Esophagus squamous epithelium (tissue), 5 donors: ENCODE results near the gene NFYA. TPM values are rescaled to one million over a fixed set of nuclear protein-coding genes. Genes with fewer than 3 reads are reported as not detected.

Source experiments
- DNase-seq: peaks from one replicate; lab custom pipeline; 2025; lab: John Stamatoyannopoulos, UW
- H3K27ac ChIP-seq, 4 donors: fragments of 200-600 bp; sonication (generic); one replicate each; pipeline ENCODE4 v1.5.1; 2016 to 2019; ENCODE audit warnings: mild to moderate bottlenecking in 1 of 4
- H3K27me3 ChIP-seq, 4 donors: fragments of 200-600 bp; sonication (generic); 1 replicate in 3 of 4; 2 replicates in 1 of 4; pipeline versions ENCODE4 v1.5.1 to v1.6.0; 2017 to 2021; ENCODE audit warnings: antibody characterized with exemption in 1 of 4
- H3K36me3 ChIP-seq, 3 donors: fragments of 200-600 bp; sonication (generic); one replicate each; pipeline ENCODE4 v1.5.1; 2016 to 2019
- H3K4me1 ChIP-seq, 3 donors: fragments of 200-600 bp; sonication (generic); one replicate each; pipeline ENCODE4 v1.5.1; 2017 to 2019
- H3K4me3 ChIP-seq, 4 donors: fragments of 200-600 bp; sonication (generic); 1 replicate in 3 of 4; 2 replicates in 1 of 4; pipeline ENCODE4 v1.5.1; 2016 to 2019; ENCODE audit warnings: mild to moderate bottlenecking in 2 of 4, moderate library complexity in 1 of 4
- H3K9me3 ChIP-seq, 3 donors: fragments of 200-600 bp; sonication (generic); one replicate each; pipeline ENCODE4 v1.5.1; 2016 to 2019
- CTCF ChIP-seq, 6 experiments: fragments of 450-650 bp in 4 of 6; fragments of 200-600 bp in 2 of 6; sonication (generic) in 2 of 6; IDR thresholded peaks; one replicate each; pipeline ENCODE4 v1.5.1; 2016 to 2019; ENCODE audit warnings: antibody characterized with exemption in 6 of 6, mild to moderate bottlenecking in 4 of 6, moderate library complexity in 4 of 6
- POLR2A ChIP-seq, 4 donors: fragments of 450-650 bp; IDR thresholded peaks; one replicate each; pipeline ENCODE4 v1.6.1; 2017; ENCODE audit warnings: antibody characterized with exemption in 4 of 4, mild to moderate bottlenecking in 4 of 4, moderate library complexity in 3 of 4
- WGBS, 2 donors: methylation state at CpG; one replicate each; pipeline ENCODE4 v1.1.5; 2018; 5-methylcytosine and 5-hydroxymethylcytosine counted together
- intact Hi-C: fragments of 100-400 bp; cut with DNase I; formaldehyde crosslinking; loops from one replicate; pipeline ENCODE4 v1.15.0; 2022
- total RNA-seq, 4 donors: library from RNA; depleted of rRNA; stranded (reverse); fragments of >200 nt; gene quantifications; one replicate each; pipeline ENCODE4 v1.1.0, GENCODE V29; 2016
- donor health status: DM: yes; HTN: yes; CAD: no.

Gene NFYA
- total RNA-seq, 4 donors from 2014 or later = 9.0 to 16.4 (median 14.0) TPM

DNA sequence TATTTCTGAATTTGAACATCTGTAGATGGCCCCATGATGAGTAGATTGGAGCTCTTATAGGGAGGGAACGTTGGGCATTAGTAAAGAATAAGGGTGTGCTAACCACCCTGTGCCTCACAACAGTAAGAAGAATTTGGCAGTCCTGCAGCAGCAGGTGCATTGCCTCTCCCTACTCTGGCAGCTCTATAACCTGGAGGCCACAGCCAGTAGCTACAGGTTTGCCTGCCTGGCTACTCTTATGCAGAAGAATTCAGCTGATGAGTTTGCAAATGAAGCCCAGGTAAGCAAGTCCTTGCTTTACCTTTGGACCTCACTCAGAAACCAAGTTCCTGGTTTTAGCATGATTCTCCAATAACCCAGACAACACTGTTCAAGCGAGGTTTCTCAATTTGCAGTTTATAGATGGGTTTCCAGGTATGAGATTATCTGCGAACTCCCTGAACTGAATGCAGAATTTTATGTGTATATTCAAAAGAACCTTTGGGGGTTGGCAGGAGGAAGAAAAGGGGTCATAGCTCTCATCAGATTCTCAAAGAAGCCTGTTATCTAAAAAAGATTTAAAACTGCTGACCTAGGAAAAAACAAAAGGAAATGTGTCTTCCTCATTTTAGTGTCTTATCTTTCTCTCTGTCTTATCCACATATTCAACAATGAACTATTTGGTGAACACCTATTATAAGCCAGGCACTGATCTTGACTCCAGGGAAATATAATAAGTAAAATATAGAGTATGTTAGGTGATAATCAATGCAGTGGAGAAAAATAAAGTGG lies 62.5 kb downstream of the NFYA start:
- no peaks in the 10 kb centered on the region for H3K27me3 ChIP-seq
- intact Hi-C loops = no loop called here
- no peaks in the 10 kb centered on the region for H3K9me3 ChIP-seq
- DNase-seq = no peak
- WGBS, 2 donors = 81 to 87% methylated on average over 3 of the region's 3 CpGs
- no peak overlapping the region for H3K4me3 ChIP-seq
- no peaks in the 10 kb centered on the region for H3K36me3 ChIP-seq
- TF ChIP-seq POLR2A (IDR thresholded peaks at IDR 0.05) (no peak), CTCF (IDR thresholded peaks at IDR 0.05) (no peak)
- no peak overlapping the region for H3K27ac ChIP-seq
- H3K4me1 ChIP-seq = no peaks in the 10 kb centered on the region

- no peaks in the 10 kb centered on the region for H3K36me3 ChIP-seq
- H3K27me3 ChIP-seq = no peaks in the 10 kb centered on the region
- no peak overlapping the region for H3K27ac ChIP-seq
- no peaks in the 10 kb centered on the region for H3K4me1 ChIP-seq
- intact Hi-C loops = no loop called here
- DNase-seq = no peak
- H3K9me3 ChIP-seq = no peaks in the 10 kb centered on the region
- TF ChIP-seq POLR2A (IDR thresholded peaks at IDR 0.05) = no peak
- no peak for TF ChIP-seq CTCF (IDR thresholded peaks at IDR 0.05)
- H3K4me3 ChIP-seq = no peak overlapping the region
Observed at GRCh38 chr6:41136911-41137310, 64.1 kb downstream of the NFYA start.

DNA sequence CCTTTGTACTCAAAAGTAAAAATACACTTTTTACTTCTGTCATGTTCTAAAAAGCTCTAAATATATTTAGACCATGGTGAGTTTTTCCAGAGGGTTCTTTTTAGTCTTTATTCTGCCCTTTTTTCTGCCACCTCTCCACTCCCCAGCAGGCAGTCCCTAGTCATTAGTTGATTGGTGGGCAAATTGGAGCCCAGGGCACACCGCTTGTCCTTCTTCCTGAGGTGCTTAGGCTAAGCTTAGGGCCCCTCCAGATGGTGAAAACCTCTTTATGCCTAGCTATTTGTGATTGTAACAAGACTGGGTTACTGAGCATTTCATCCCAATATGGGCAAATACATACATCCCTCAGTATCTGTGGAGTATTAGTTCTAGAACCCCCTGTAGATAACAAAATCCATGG lies 75.1 kb downstream of the NFYA start:
- 90 to 100% methylated on average over 1 of the region's 1 CpG for WGBS, 2 donors
- Histone ChIP-seq H3K4me1 (no peaks in the 10 kb centered on the region), H3K27me3 (no peaks in the 10 kb centered on the region), H3K36me3 (no peaks in the 10 kb centered on the region), H3K27ac (no peak overlapping the region), H3K4me3 (no peak overlapping the region), H3K9me3 (no peaks in the 10 kb centered on the region)
- no peak for TF ChIP-seq POLR2A (IDR thresholded peaks at IDR 0.05)
- no peak for TF ChIP-seq CTCF (IDR thresholded peaks at IDR 0.05)
- intact Hi-C loops = no loop called here
- no peak for DNase-seq

Other genes starting within 250 kb of the NFYA start
- 1 to 10 TPM in 2 of 4 donors, under 1 TPM in 2; 0.42 to 1.2 (median 0.81) TPM for gene UNC5CL, start 33.8 kb upstream of the NFYA start, total RNA-seq
- not detected for gene TSPO2, start 30.5 kb upstream of the NFYA start, total RNA-seq
- 1 to 10 TPM in 1 of 4 donors, not detected in 3; 2.2 TPM for gene APOBEC2, start 19.8 kb upstream of the NFYA start, total RNA-seq
- 10 to 100 TPM in 3 of 4 donors, 1 to 10 TPM in 1; 8.6 to 30.0 (median 16.1) TPM for gene OARD1, start 618 bp upstream of the NFYA start, total RNA-seq
- gene TREML1, start 81.4 kb downstream of the NFYA start, total RNA-seq = not detected
- gene TREM2, start 90.1 kb downstream of the NFYA start, total RNA-seq = 1 to 10 TPM in 1 of 4 donors, under 1 TPM in 2, not detected in 1; 0.70 to 7.3 (median 0.95) TPM
- gene TREML2, start 128.2 kb downstream of the NFYA start, total RNA-seq = under 1 TPM in 1 of 4 donors, not detected in 3; 0.26 TPM
- not detected for gene TREML4, start 155.4 kb downstream of the NFYA start, total RNA-seq
- 1 to 10 TPM in 2 of 4 donors, under 1 TPM in 2; 0.59 to 2.3 (median 1.0) TPM for gene TREM1, start 213.7 kb downstream of the NFYA start, total RNA-seq